Breast epithelium (tissue), 3 donors: ENCODE data around the gene TSPAN32.

Experiments used
- POLR2AphosphoS5 ChIP-seq, 3 donors: sonication (generic); formaldehyde crosslinking; IDR thresholded peaks; one replicate each; pipeline ENCODE4 v1.6.1; 2017; ENCODE audit warnings: antibody characterized with exemption in 3 of 3
- TF ChIP-seq, protein P1 (sequence below), 3 donors: fragments of 450-650 bp; IDR thresholded peaks; one replicate each; pipeline ENCODE4 v1.5.1; 2016 to 2017; ENCODE audit warnings: antibody characterized with exemption in 3 of 3, mild to moderate bottlenecking in 3 of 3, moderate library complexity in 3 of 3

DNA sequence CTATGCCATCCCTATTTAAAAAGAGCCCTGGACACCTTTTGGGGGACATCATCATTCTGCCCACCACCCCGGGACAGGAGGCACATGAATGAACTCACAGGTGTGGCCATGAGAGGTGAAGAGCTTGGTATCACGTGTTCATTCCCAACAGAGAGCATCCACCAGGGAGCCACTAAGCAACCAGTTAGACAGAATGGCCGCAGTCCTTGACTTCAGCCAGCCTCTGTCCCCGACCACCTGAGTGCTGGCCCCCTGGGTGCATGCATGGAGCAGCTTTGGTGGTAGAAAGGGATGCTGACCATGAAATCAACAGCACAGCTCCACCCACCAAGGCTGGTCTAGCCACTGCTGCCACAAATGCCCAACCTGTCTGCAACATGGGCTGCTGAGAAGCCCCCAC, 44.2 kb downstream of the TSPAN32 start:
- TF ChIP-seq, protein P1, sequence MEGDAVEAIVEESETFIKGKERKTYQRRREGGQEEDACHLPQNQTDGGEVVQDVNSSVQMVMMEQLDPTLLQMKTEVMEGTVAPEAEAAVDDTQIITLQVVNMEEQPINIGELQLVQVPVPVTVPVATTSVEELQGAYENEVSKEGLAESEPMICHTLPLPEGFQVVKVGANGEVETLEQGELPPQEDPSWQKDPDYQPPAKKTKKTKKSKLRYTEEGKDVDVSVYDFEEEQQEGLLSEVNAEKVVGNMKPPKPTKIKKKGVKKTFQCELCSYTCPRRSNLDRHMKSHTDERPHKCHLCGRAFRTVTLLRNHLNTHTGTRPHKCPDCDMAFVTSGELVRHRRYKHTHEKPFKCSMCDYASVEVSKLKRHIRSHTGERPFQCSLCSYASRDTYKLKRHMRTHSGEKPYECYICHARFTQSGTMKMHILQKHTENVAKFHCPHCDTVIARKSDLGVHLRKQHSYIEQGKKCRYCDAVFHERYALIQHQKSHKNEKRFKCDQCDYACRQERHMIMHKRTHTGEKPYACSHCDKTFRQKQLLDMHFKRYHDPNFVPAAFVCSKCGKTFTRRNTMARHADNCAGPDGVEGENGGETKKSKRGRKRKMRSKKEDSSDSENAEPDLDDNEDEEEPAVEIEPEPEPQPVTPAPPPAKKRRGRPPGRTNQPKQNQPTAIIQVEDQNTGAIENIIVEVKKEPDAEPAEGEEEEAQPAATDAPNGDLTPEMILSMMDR (IDR thresholded peaks at IDR 0.05) = no peak
- TF ChIP-seq POLR2AphosphoS5 (IDR thresholded peaks at IDR 0.05) = no peak
